NCI-H510A treated with DMSO at 0.1 percent for 48 hours (cell line): Measurements from ENCODE around the gene MRPL37.
"Not testable (repeated sequence)": the region's sequence is repeated elsewhere in the genome, so short reads cannot be mapped to it uniquely, and the experiment has no call there.

ENCODE experiments used
- DNase-seq: peaks from one replicate; lab custom pipeline; 2025; lab: John Stamatoyannopoulos, UW

MRPL37 gene

GRCh38 chr1:54172614-54173599 is 27.1 kb upstream of the MRPL37 start:
- DNase-seq, result no peak

- no peak for DNase-seq
Observed at GRCh38 chr1:54173681-54174080, 26.3 kb upstream of the MRPL37 start.

- no peak for DNase-seq
Observed at GRCh38 chr1:54174106-54174505, 25.9 kb upstream of the MRPL37 start.

- DNase-seq, result no peak
Observed at GRCh38 chr1:54176621-54177327, 23.2 kb upstream of the MRPL37 start.

DNA sequence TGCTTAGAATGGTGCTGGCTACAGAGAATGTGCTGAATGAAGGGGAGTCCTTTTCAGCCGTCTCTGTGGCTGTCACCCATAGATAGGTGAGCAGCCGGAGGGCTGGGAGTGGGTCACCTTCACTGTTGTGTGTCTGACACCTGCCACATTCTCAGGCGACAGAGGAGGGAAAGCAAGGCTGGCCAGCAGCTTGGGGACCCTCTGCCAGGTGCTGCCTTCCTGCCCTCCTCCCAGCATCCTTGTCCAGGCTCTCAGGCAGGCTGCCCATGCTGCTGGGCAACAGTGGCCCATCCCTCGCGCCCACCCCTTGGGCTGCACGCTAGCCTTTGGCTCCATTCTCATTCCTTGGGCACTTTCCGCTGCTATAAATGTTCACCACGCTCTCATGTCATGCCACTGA is 22.2 kb upstream of the MRPL37 start:
- no peak for DNase-seq

- DNase-seq, result no peak
Observed at GRCh38 chr1:54178296-54179070, 21.5 kb upstream of the MRPL37 start.

DNA sequence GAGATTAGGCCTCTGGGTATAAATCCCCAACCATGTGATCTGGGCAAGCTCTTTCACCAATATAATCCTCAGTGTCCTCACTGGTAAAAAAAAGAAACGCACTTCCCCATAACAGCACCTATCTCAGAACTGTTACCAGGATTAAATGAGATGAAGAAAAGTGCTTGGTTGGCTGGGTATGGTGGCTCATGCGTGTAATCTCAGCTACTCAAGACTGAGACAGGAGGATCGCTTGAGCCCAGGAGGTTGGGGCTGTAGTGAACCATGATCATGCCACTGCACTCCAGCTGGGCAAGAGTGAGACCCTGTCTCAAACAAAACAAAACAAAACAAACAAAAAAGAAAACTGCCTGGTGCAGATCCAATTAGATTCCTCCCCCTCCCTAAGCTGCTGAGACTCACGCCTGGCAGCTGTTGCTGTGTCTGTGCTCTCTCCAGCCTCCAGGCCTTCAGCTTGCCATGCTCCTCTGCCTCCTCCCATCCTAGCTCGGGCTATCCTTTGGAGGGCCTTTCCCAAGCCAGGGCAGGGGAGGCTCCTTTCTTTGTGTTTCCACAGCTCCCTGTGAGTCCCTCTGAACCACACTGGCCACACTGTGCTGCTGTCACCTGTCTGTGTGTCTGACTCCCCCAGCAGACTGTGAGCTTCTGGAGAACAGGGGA is 19.1 kb upstream of the MRPL37 start:
- no peak for DNase-seq

DNA sequence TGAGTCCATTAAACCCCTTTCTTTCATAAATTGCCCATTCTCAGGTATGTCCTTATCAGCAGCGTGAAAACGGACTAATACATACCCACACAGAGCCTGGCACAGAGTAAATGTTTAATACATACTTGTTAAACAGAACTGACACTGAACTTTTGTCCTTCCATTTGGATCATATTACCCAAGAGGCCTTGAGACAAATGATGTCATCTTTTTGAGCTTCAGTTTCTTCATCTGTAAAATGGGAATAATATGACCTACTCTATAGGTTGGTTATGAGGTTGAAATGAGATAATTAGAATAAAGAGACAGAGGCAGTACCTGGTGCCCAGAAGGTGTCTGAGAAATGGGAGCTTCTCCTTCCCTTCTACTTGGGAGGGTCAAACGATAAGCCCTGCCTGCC is 13.9 kb upstream of the MRPL37 start:
- DNase-seq, result no peak

DNA sequence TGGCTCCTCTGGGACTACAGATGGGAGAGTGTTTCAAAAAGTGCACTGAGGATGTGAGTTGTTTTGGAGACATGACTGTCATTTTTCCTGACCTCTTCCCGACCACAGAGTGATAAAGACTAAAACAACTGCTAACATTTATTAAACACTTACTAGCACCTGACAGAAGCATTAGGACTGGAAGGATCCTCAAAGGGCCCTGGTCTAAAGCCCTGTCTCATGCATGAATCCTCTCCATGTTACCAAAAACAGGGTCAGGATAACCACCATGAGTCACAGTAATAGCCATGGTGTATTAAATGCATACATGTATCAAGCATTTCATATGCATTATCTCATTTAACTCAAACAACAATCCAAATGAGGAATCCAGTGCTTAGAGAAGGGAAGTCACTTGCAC is 11.7 kb upstream of the MRPL37 start:
- DNase-seq, result no peak

GRCh38 chr1:54190526-54190925 is 9.4 kb upstream of the MRPL37 start:
- no peak for DNase-seq

- DNase-seq, result no peak
Observed at GRCh38 chr1:54191525-54191924, 8.4 kb upstream of the MRPL37 start.

GRCh38 chr1:54193453-54193852 is 6.5 kb upstream of the MRPL37 start:
- no peak for DNase-seq

DNA sequence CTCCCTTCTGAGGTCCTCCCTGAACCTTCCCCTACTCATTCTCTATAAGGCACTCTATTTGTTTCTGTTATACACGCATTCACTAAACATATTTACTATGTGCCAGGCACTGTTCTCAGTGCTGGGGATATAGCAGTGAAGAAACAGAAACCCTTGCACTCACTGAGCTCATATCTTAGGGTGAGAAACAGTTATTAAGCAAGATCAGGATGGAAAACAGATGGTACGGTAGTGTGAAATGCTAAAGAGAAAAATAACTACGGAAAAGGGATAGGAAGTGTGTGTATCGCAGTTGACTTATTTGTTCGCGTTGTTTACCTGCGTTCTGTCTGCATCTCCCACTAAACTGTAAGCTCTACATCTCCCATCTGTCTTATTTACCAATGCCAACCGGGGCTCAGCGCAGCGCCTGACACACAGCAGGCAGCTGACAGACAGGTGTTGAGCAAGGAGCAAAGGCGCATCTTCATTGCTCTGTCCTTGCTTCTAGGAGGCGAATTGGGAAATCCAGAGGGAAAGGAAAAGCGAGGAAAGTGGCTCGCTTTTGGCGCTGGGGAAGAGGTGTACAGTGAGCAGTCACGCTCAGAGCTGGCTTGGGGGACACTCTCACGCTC is 709 bp upstream of the MRPL37 start:
- peak; percentile 61 for DNase-seq

DNA sequence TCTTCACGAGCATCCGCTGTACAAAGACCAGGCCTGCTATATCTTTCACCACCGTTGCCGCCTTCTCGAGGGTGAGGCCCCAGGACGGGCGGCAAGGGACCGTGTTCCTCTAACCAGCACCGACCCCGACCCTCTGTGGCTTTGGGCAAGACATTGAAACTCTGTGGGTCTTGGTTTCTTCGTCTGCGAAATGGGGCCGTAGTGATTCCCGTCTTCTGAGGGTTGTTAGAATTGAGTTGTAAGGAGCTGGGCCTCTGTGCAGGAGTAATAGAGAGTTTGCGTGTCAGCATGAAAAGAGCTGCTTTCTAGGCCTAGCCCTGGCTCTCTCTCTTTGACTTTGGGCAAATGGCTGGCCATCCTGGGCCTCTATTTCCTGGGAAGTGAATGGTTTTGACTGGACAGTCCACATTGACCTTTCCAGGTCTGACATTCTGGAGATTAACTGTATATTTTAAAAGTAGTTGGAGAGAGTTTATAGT is 591 bp downstream of the MRPL37 start:
- peak; percentile 16 for DNase-seq

DNA sequence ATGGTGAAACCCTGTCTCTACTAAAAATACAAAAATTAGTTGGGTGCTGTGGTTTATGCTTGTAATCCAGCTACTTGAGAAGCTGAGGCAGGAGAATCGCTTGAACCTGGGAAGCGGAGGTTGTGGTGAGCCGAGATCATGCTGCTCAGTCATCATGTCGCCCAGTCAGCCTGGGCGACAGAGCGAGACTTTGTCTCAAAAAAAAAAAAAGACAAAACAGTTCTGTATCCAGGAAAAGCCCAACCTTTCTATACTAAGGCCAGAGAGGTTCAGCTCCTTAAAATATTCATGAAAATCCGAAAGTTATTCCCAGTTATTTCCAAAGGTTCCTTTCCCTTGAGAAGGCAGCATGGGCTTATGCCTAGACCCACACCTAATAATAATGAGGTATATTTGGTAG is 4.2 kb downstream of the MRPL37 start:
- DNase-seq, result no peak

DNA sequence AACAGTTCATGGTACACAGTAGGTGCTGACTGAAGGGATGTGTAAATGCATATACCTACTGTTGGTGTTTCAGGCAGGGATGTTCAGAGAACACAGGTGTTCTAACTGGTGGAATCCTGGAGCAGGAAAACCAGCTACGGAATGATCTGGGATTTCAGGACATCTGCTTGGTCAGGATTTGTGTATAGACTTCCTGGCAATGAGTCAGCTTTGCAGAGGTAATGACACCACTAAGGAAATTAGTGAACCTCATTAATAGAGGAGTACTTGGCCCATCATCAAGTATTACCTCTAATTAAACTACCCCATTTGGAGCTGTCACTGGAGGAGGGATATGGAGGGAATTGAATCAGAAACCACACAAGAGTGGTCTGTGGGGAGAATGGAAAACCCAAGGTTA is 7.3 kb downstream of the MRPL37 start:
- no peak for DNase-seq

DNA sequence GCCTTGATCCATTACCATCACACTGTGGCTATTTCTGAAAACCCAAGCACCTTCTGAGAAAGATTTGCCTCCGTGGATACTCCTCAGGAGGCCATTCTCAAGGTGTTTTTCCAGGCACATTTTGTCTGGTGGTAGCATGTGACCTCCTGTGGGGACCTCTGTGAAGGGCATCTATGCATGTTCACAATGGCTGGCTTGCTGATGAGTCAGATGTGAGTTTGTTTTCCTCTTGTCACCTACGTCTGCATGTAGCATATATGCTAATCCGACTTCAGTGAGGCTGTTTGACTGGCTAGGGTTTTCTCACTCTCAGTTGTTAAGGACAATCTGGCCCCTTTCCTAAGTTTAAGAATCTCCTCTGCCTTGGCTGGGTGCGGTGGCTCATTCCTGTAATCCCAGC is 7.9 kb downstream of the MRPL37 start:
- not testable (repeated sequence) for DNase-seq

- DNase-seq, result no peak
Observed at GRCh38 chr1:54212872-54213271, 12.9 kb downstream of the MRPL37 start.

DNA sequence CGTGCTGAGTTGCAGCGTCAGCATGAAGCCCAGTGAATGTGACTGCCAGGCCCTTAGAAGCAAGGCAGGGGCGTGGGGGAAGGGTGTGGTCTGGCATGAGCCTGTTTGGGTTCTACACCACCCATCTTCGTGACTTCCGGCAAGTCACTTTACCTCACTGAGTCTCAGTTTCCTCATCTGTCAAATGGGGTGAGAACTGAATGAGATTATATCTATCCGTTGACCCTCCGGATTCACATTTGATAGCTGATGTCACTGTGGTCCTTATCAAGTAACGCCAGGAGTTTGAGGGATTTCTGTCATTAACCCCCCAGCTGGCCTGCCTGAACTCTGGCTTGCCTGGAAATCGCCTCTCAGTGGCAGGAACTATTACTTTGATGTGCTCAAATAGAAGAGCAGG is 15.6 kb downstream of the MRPL37 start:
- no peak for DNase-seq

GRCh38 chr1:54218883-54219687 is 19.1 kb downstream of the MRPL37 start:
- no peak for DNase-seq

DNA sequence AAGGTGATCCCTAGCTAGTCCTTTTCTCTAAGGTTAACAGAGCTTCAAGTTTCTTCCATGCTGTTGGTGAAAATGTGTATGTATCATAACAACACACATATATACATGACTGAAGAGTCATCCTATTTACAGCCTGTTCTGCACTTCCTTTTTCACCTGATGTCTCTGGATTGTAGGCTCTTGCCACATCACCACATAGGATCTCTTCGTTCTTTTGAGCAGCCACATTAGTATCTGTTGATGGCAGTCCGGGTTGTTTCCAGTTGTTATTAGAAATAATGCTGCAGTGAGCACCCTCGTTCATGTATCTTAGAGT is 19.7 kb downstream of the MRPL37 start:
- DNase-seq, result no peak
